PC-9 (cell line): ENCODE results near the gene SUGCT. TPM values are rescaled to one million over a fixed set of nuclear protein-coding genes. Genes with fewer than 3 reads are reported as not detected.

Experiments used
- BruUV-seq: library from RNA; stranded (reverse); fragments of 400-500 nt; replicated peaks from 2 replicates; lab custom pipeline; 2021; lab: Mats Ljungman, UMichigan
- CTCF ChIA-PET: fragments of 300-600 bp; sonication (Branson Sonifier 250); formaldehyde crosslinking; loops from one replicate; lab custom pipeline; 2022; ENCODE audit warnings: antibody characterized with exemption; lab: Charles Lee
- POLR2A ChIA-PET: fragments of 300-600 bp; sonication (Branson Sonifier 250); formaldehyde crosslinking; loops from one replicate; lab custom pipeline; 2022; ENCODE audit warnings: antibody characterized with exemption; ENCODE audit not compliant: unreplicated experiment; lab: Charles Lee
- DNase-seq, 2 experiments: peaks; one replicate each; pipeline versions ENCODE4 v3.0.0 to v3.0.0-alpha.2; 2015 to 2022; ENCODE audit warnings: mixed read lengths in 1 of 2
- H2AFZ ChIP-seq: fragments of 200-600 bp; sonication (generic); 2 replicates; pipeline ENCODE4 v1.8.1; 2017; ENCODE audit warnings: antibody characterized with exemption
- H3F3A ChIP-seq: fragments of 200-600 bp; sonication (generic); 2 replicates; pipeline ENCODE4 v1.8.1; 2017; ENCODE audit warnings: antibody characterized with exemption, mild to moderate bottlenecking, low read depth; ENCODE audit not compliant: insufficient read depth
- H3K27ac ChIP-seq: fragments of 200-600 bp; sonication (generic); 2 replicates; pipeline ENCODE4 v1.6.1; 2016; ENCODE audit warnings: mixed run types
- H3K27me3 ChIP-seq: fragments of 200-600 bp; sonication (generic); 2 replicates; pipeline ENCODE4 v1.6.1; 2016; ENCODE audit warnings: low read depth, mixed run types; ENCODE audit not compliant: insufficient read depth
- H3K36me3 ChIP-seq: fragments of 200-600 bp; sonication (generic); 2 replicates; pipeline ENCODE4 v1.6.1; 2016; ENCODE audit warnings: low read depth, mixed run types
- H3K4me1 ChIP-seq: fragments of 200-600 bp; sonication (generic); replicated peaks from 2 replicates; pipeline ENCODE4 v1.6.1; 2016; ENCODE audit warnings: mixed run types; ENCODE audit not compliant: insufficient read depth
- H3K4me2 ChIP-seq: fragments of 200-600 bp; sonication (generic); 2 replicates; pipeline ENCODE4 v1.6.1; 2017; ENCODE audit warnings: mixed run types
- H3K4me3 ChIP-seq: fragments of 200-600 bp; sonication (generic); 2 replicates; pipeline ENCODE4 v1.6.1; 2016; ENCODE audit warnings: mixed run types
- H3K79me2 ChIP-seq: fragments of 200-600 bp; sonication (generic); 2 replicates; pipeline ENCODE4 v1.6.1; 2017; ENCODE audit warnings: low read depth, mixed run types
- H3K9me2 ChIP-seq: fragments of 200-600 bp; sonication (generic); 2 replicates; pipeline ENCODE4 v1.8.1; 2017; ENCODE audit warnings: mild to moderate bottlenecking; ENCODE audit not compliant: insufficient read depth
- H3K9me3 ChIP-seq: fragments of 200-600 bp; sonication (generic); 2 replicates; pipeline ENCODE4 v1.8.1; 2016; ENCODE audit warnings: low read depth; ENCODE audit not compliant: insufficient read depth
- H4K20me1 ChIP-seq: fragments of 200-600 bp; sonication (generic); 2 replicates; pipeline ENCODE4 v1.8.1; 2017; ENCODE audit not compliant: insufficient read depth
- CTCF ChIP-seq: fragments of 200-600 bp; sonication (generic); conservative IDR thresholded peaks from 2 replicates; pipeline ENCODE4 v1.6.1; 2017; ENCODE audit warnings: mixed run types, antibody characterized with exemption, mild to moderate bottlenecking, moderate library complexity
- EZH2 ChIP-seq: fragments of 200-600 bp; sonication (generic); IDR thresholded peaks from 2 replicates; pipeline ENCODE4 v1.8.0; 2017; ENCODE audit warnings: antibody characterized with exemption, low read depth
- intact Hi-C: fragments of 100-400 bp; cut with micrococcal nuclease; formaldehyde crosslinking; loops from one replicate; pipeline ENCODE4 v1.10.0; 2022; ENCODE audit not compliant: unreplicated experiment
- total RNA-seq: library from RNA; stranded (reverse); gene quantifications from 2 replicates; pipeline ENCODE4 v1.2.3, GENCODE V29; 2021

SUGCT gene
- total RNA-seq, 1 experiment from 2014 or later, result 3.5 TPM

- ChIA-PET CTCF (no interaction called here), POLR2A (no interaction called here)
- intact Hi-C loops, result no loop called here
- Histone ChIP-seq H3K27me3 (no peaks in the 10 kb centered on the region), H3K79me2 (no peaks in the 10 kb centered on the region), H3K4me1 (no peaks in the 10 kb centered on the region), H3K9me2 (no peaks in the 10 kb centered on the region), H4K20me1 (no peaks in the 10 kb centered on the region), H3K9me3 (peaks cover 11% of the 10 kb centered on the region), H3K4me2 (no peak overlapping the region), H3K36me3 (peaks cover 4% of the 10 kb centered on the region; the same call in 1 of the 2 replicates), H3F3A (no peaks in the 10 kb centered on the region), H3K27ac (no peak overlapping the region), H2AFZ (no peak overlapping the region), H3K4me3 (no peak overlapping the region)
- no peak for TF ChIP-seq EZH2
- no peak for DNase-seq
- BruUV-seq, result no TSS peak
These were observed 707.8 kb downstream of the SUGCT start for GRCh38 chr7:40842641-40843040.

- CTCF ChIA-PET, result no interaction called here
- H3K4me2 ChIP-seq, result no peak overlapping the region
- H3F3A ChIP-seq, result no peaks in the 10 kb centered on the region
- H3K4me1 ChIP-seq, result no peaks in the 10 kb centered on the region
- no peaks in the 10 kb centered on the region for H3K27me3 ChIP-seq
- POLR2A ChIA-PET, result no interaction called here
- H4K20me1 ChIP-seq, result no peaks in the 10 kb centered on the region
- peaks cover 11% of the 10 kb centered on the region for H3K9me3 ChIP-seq
- H3K9me2 ChIP-seq, result no peaks in the 10 kb centered on the region
- no TSS peak for BruUV-seq
- no peak overlapping the region for H3K4me3 ChIP-seq
- no peak for DNase-seq
- no peaks in the 10 kb centered on the region for H3K79me2 ChIP-seq
- no peak overlapping the region for H2AFZ ChIP-seq
- peaks cover 4% of the 10 kb centered on the region; the same call in 1 of the 2 replicates for H3K36me3 ChIP-seq
- intact Hi-C loops, result no loop called here
- H3K27ac ChIP-seq, result no peak overlapping the region
- TF ChIP-seq CTCF, result no peak
- no peak for TF ChIP-seq EZH2
These were observed 708.7 kb downstream of the SUGCT start for GRCh38 chr7:40843338-40843985.

GRCh38 chr7:40845943-40846342, 711.1 kb downstream of the SUGCT start:
- Histone ChIP-seq H3K9me3 (no peaks in the 10 kb centered on the region; the same call in 1 of the 2 replicates), H4K20me1 (no peaks in the 10 kb centered on the region), H3K4me2 (no peak overlapping the region), H3K27ac (no peak overlapping the region), H3F3A (no peaks in the 10 kb centered on the region), H3K36me3 (peaks cover 4% of the 10 kb centered on the region; the same call in 1 of the 2 replicates), H3K4me1 (no peaks in the 10 kb centered on the region), H2AFZ (no peak overlapping the region), H3K4me3 (no peak overlapping the region), H3K9me2 (no peaks in the 10 kb centered on the region), H3K27me3 (no peaks in the 10 kb centered on the region), H3K79me2 (no peaks in the 10 kb centered on the region)
- no peak for TF ChIP-seq EZH2
- TF ChIP-seq CTCF, result no peak
- ChIA-PET POLR2A (no interaction called here), CTCF (no interaction called here)
- BruUV-seq, result no TSS peak
- DNase-seq, result no peak
- intact Hi-C loops, result no loop called here

GRCh38 chr7:40847921-40848320, 713.1 kb downstream of the SUGCT start:
- Histone ChIP-seq H3K79me2 (no peaks in the 10 kb centered on the region), H3K9me2 (no peaks in the 10 kb centered on the region), H3K36me3 (no peaks in the 10 kb centered on the region), H3K4me1 (no peaks in the 10 kb centered on the region), H3K9me3 (no peaks in the 10 kb centered on the region; the same call in 1 of the 2 replicates), H4K20me1 (no peaks in the 10 kb centered on the region), H3K27ac (no peak overlapping the region), H3K27me3 (no peaks in the 10 kb centered on the region), H3K4me3 (no peak overlapping the region), H2AFZ (no peak overlapping the region), H3K4me2 (no peak overlapping the region), H3F3A (no peaks in the 10 kb centered on the region)
- ChIA-PET CTCF (no interaction called here), POLR2A (no interaction called here)
- no peak for TF ChIP-seq EZH2
- no peak for TF ChIP-seq CTCF
- intact Hi-C loops, result no loop called here
- DNase-seq, result no peak
- BruUV-seq, result no TSS peak
